GM23248 (cell line): ENCODE measurements around the gene PLPP2.

ENCODE experiments used
- EZH2 ChIP-seq: fragments of 200-600 bp; sonication (generic); IDR thresholded peaks from 2 replicates; pipeline ENCODE4 v1.6.1; 2018; ENCODE audit warnings: antibody characterized with exemption, mild to moderate bottlenecking; ENCODE audit not compliant: insufficient read depth, poor library complexity, severe bottlenecking
- EZH2phosphoT487 ChIP-seq: fragments of 200-600 bp; sonication (generic); IDR thresholded peaks from 2 replicates; pipeline ENCODE4 v1.6.1; 2018; ENCODE audit warnings: antibody characterized with exemption, moderate library complexity, mild to moderate bottlenecking, low read depth; ENCODE audit not compliant: insufficient read depth

DNA sequence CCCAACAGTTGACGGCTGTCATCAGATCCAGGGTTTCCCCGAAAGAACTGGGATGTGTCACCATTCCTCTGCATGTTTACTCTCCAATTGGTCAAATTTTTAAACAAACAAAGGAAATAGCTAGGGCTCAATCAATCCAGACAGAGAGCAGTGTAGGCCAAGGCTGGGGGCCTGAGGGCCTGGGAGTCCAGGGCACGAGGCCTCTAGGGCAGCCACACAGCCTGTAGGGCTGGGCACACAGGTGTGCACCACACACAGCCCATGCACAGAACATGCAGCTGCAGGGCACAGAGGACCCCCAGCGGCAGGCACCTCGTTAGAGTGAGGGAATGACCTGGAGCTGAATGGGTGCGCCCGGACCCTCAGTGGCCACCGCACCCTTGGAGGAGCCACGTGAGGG, 43.9 kb upstream of the PLPP2 start:
- no peak for TF ChIP-seq EZH2
- no peak for TF ChIP-seq EZH2phosphoT487
